Measurements from ENCODE around the gene PAX6. TPM values are rescaled to one million over a fixed set of nuclear protein-coding genes. Genes with fewer than 3 reads are reported as not detected.

PAX6 gene
- total and polyA plus RNA-seq, 2 of the 4 experiments (the other 2 are of a cell fraction) = not detected

GRCh38 chr11:31805037-31805628, 6.0 kb downstream of the PAX6 start:
- in situ Hi-C loops (cut with MboI; ENCODE audit: low sequenced_read_pairs) = no loop called here
- H3K23ac ChIP-seq (ENCODE audit: low read depth, low read length) = no peak overlapping the region
- no peak overlapping the region for H4K5ac ChIP-seq (ENCODE audit: low read depth, low read length)
- H3K4me2 ChIP-seq (ENCODE audit: low read depth, low read length) = no peak overlapping the region
- DNase-seq = no peak
- no peak overlapping the region for H4K8ac ChIP-seq (ENCODE audit: low read depth in 2 of 2, low read length in 2 of 2)
- BruUV-seq (replicated peaks) = no TSS peak
- no peak overlapping the region for H2AK5ac ChIP-seq (ENCODE audit: low read depth, low read length)
- H2AFZ ChIP-seq (replicated peaks; ENCODE audit: low read length, poor library complexity) = no peak overlapping the region
- intact Hi-C loops (cut with micrococcal nuclease) = no loop called here
- H2BK20ac ChIP-seq (ENCODE audit: low read depth, low read length) = no peak overlapping the region
- no peaks in the 10 kb centered on the region; the same call in 1 of the 2 replicates for H3K4me1 ChIP-seq (ENCODE audit: control insufficient read depth, insufficient read depth, low read length)
- no peak overlapping the region for H4K91ac ChIP-seq (ENCODE audit: insufficient read depth, low read depth, low read length)
- peaks cover 39% of the 10 kb centered on the region for H3K9me3 ChIP-seq (ENCODE audit: control insufficient read depth, insufficient read depth, low read length)
- no peak for ATAC-seq (ENCODE audit: low read depth)
- TF ChIP-seq MXI1 (IDR thresholded peaks at IDR 0.05; ENCODE audit: borderline replicate concordance, low read depth, low read length) (no peak), ELK1 (IDR thresholded peaks at IDR 0.05; ENCODE audit: borderline replicate concordance, low read depth, low read length) (no peak), MAFK (IDR thresholded peaks at IDR 0.05; ENCODE audit: low read depth, low read length) (no peak), RFX5 (IDR thresholded peaks at IDR 0.05; ENCODE audit: low read depth, low read length) (no peak), NFE2L2 (IDR thresholded peaks at IDR 0.05; ENCODE audit: low read depth, low read length) (no peak), CTCF (conservative IDR thresholded peaks at IDR 0.05; ENCODE audit: low read depth, low read length) (no peak)
- no peak overlapping the region for H2AK9ac ChIP-seq (replicated peaks; ENCODE audit: low read depth, low read length, poor library complexity)
- peaks cover 95% of the 10 kb centered on the region for H3K27me3 ChIP-seq (ENCODE audit: control insufficient read depth, insufficient read depth, low read length)
- POLR2A ChIA-PET (ENCODE audit: unreplicated experiment) = no interaction called here
- CTCF ChIA-PET = no interaction called here
- H2BK120ac ChIP-seq (ENCODE audit: low read depth, low read length) = no peak overlapping the region
- dilution Hi-C loops (cut with HindIII; ENCODE audit: low sequenced_read_pairs, unreplicated experiment) = no loop called here
- H3K79me1 ChIP-seq (ENCODE audit: low read depth in 1 of 2, low read length in 2 of 2) = no peaks in the 10 kb centered on the region
- no peak overlapping the region for H2BK5ac ChIP-seq (ENCODE audit: low read depth, low read length, poor library complexity, severe bottlenecking)
- 9% methylated on average over 28 of the region's 51 CpGs; no CpG with 5 or more reads in 1 of the 2 experiments for WGBS, 2 experiments (ENCODE audit: extremely low coverage in 2 of 2, insufficient read length in 1 of 2)
- no peaks in the 10 kb centered on the region for H3K36me3 ChIP-seq (ENCODE audit: control insufficient read depth, insufficient read depth, low read length)
- peaks cover 4% of the 10 kb centered on the region; the same call in 1 of the 2 replicates for H3K9me1 ChIP-seq (ENCODE audit: insufficient read depth, low read length)
- no peak overlapping the region for H3K27ac ChIP-seq (ENCODE audit: insufficient read depth, low read length)
- no peak overlapping the region for H3K14ac ChIP-seq (replicated peaks; ENCODE audit: low read depth, low read length)
- H3K9ac ChIP-seq (ENCODE audit: low read depth, low read length) = no peak overlapping the region
- H3K4ac ChIP-seq (ENCODE audit: low read depth, low read length) = no peak overlapping the region
- no peak overlapping the region for H3K4me3 ChIP-seq (ENCODE audit: insufficient read depth, low read depth, low read length)
- no peak overlapping the region for H3K56ac ChIP-seq (ENCODE audit: extremely low read depth, insufficient read depth, low read length)
- no peak overlapping the region for H3K18ac ChIP-seq (ENCODE audit: low read depth, low read length)
- H4K20me1 ChIP-seq (ENCODE audit: insufficient read depth, low read length) = peaks cover 5% of the 10 kb centered on the region; the same call in 1 of the 2 replicates
- H2BK15ac ChIP-seq (ENCODE audit: low read depth, low read length) = no peak overlapping the region

Data from IMR-90 (cell line).